ENCODE data around the gene MARCKSL1. TPM values are rescaled to one million over a fixed set of nuclear protein-coding genes. Genes with fewer than 3 reads are reported as not detected.

The MARCKSL1 gene
- total and polyA plus RNA-seq, 4 donors: 13.0 to 29.5 (median 18.4) TPM

DNA sequence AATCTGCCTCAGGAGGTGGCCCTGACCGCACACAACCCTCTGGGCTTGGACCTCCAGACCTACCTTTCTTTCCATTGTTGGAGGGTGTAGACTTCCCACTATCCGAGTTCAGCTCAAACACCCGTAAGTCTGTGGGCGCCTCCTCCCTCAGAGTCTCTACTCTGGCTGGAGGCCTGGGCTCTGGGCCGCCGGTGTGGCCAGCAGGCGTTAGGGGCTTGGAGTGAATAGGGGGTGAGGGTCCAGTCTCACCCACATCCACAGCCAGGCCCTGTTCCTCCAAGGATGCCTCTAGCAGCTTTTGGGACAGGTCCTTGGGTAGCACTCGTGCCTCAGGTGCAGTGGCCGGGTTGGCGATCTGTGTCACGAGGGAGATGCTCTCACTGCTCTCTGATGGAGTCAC lies 40.2 kb upstream of the MARCKSL1 start (continued):
- TF ChIP-seq, protein P1, sequence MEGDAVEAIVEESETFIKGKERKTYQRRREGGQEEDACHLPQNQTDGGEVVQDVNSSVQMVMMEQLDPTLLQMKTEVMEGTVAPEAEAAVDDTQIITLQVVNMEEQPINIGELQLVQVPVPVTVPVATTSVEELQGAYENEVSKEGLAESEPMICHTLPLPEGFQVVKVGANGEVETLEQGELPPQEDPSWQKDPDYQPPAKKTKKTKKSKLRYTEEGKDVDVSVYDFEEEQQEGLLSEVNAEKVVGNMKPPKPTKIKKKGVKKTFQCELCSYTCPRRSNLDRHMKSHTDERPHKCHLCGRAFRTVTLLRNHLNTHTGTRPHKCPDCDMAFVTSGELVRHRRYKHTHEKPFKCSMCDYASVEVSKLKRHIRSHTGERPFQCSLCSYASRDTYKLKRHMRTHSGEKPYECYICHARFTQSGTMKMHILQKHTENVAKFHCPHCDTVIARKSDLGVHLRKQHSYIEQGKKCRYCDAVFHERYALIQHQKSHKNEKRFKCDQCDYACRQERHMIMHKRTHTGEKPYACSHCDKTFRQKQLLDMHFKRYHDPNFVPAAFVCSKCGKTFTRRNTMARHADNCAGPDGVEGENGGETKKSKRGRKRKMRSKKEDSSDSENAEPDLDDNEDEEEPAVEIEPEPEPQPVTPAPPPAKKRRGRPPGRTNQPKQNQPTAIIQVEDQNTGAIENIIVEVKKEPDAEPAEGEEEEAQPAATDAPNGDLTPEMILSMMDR (IDR thresholded peaks at IDR 0.05; ENCODE audit: low read depth, low read length, missing input control): no peak
- no peak for TF ChIP-seq TAF1 (conservative IDR thresholded peaks at IDR 0.05)

DNA sequence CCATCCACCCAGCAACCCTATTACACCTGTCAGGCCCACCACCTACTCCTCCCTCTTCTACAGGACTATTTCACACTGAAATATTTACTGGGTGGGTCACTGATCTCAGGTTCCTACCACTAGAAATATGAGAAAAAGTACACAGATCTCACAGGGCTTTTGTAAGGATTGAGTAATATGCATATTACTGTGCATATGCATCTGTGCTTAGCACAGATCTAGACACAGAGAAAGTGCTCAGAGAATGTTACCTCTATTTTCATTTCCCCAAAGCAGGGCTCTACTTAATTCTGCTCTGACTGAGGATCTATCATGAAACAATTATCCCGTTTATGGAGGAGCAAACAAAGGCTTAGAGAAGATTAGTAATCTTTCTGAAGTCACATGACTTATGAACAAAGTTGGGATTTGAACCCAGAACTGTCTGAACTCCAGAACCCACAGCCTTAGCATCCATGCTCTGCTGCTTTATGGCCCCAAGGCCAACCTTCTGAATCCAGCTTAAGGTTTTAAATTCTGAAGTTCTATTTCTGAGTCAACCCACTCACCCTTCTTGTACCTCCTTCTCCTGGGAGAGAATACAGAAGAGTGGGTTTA lies 38.1 kb upstream of the MARCKSL1 start:
- DNase-seq (ENCODE audit: low spot score): no peak
- WGBS: 64% methylated on average over 1 of the region's 1 CpG
- Histone ChIP-seq H3K4me3 (ENCODE audit: low read depth in 1 of 3, low read length in 3 of 3) (no peak overlapping the region), H3K36me3 (ENCODE audit: control insufficient read depth in 4 of 4, insufficient read depth in 3 of 4, low read depth in 1 of 4, low read length in 3 of 4) (peaks cover 7 to 83% (median 66%) of the 10 kb centered on the region in 4 donors), H3K9ac (ENCODE audit: low read depth in 1 of 2, low read length in 2 of 2) (no peak overlapping the region), H3K27ac (ENCODE audit: low read depth in 1 of 2, low read length in 2 of 2) (no peak overlapping the region), H3K27me3 (ENCODE audit: control insufficient read depth in 4 of 4, insufficient read depth in 4 of 4, low read length in 3 of 4) (no peaks in the 10 kb centered on the region), H3K4me1 (ENCODE audit: control insufficient read depth in 4 of 4, insufficient read depth in 4 of 4, low read length in 3 of 4) (no peaks in the 10 kb centered on the region), H3K9me3 (ENCODE audit: control insufficient read depth in 4 of 4, low read length in 3 of 4) (no peaks in the 10 kb centered on the region)
- TF ChIP-seq RAD21 (IDR thresholded peaks at IDR 0.05) (no peak), HNF4A (conservative IDR thresholded peaks at IDR 0.05) (no peak), GABPA (IDR thresholded peaks at IDR 0.05 in 1 of 2, conservative IDR thresholded peaks at IDR 0.05 in 1 of 2) (no peak), SP1 (IDR thresholded peaks at IDR 0.05) (no peak), HNF4G (IDR thresholded peaks at IDR 0.05) (no peak), NR2F2 (IDR thresholded peaks at IDR 0.05) (no peak)
- TF ChIP-seq, protein P2, sequence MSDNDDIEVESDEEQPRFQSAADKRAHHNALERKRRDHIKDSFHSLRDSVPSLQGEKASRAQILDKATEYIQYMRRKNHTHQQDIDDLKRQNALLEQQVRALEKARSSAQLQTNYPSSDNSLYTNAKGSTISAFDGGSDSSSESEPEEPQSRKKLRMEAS (IDR thresholded peaks at IDR 0.05): no peak

DNA sequence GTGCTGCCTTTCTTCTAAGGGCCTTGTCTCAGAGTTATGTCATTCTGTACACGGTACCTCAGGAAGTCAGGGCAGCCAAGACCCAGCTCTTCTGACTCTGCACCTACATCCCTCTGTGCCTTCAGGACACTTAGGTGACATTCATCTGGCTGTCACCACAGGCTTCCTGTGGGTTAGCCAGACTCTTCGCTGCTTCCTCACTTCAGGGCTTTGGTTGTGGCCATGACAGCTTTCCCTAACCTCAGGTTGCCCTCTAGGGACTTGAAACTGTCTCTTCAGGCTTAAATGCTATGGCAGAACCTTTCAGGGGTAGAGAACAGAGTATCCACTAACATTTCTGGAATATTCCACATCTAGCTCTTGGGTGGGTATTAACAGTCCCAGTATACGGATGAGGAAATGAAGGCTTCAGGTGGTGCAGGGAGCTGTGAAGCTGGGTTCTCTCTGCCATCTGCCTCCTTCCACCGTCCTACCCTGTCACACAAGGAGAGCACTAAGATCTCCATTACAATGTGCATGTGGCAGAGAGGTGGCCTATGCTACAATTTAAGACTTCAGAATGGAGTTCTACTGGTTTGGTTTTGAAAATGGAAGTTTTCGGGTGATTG lies 36.2 kb upstream of the MARCKSL1 start:
- TF ChIP-seq RXRA (IDR thresholded peaks at IDR 0.05) (no peak), NR2F2 (IDR thresholded peaks at IDR 0.05) (no peak), JUND (IDR thresholded peaks at IDR 0.05) (no peak), HNF4G (IDR thresholded peaks at IDR 0.05) (no peak), SP1 (IDR thresholded peaks at IDR 0.05) (no peak), FOXA1 (IDR thresholded peaks at IDR 0.05) (no peak), HNF4A (conservative IDR thresholded peaks at IDR 0.05) (no peak), EGR1 (IDR thresholded peaks at IDR 0.05; ENCODE audit: low read depth in 2 of 2) (no peak), RAD21 (IDR thresholded peaks at IDR 0.05) (peak; percentile 50 to 67)
- TF ChIP-seq, protein P3, sequence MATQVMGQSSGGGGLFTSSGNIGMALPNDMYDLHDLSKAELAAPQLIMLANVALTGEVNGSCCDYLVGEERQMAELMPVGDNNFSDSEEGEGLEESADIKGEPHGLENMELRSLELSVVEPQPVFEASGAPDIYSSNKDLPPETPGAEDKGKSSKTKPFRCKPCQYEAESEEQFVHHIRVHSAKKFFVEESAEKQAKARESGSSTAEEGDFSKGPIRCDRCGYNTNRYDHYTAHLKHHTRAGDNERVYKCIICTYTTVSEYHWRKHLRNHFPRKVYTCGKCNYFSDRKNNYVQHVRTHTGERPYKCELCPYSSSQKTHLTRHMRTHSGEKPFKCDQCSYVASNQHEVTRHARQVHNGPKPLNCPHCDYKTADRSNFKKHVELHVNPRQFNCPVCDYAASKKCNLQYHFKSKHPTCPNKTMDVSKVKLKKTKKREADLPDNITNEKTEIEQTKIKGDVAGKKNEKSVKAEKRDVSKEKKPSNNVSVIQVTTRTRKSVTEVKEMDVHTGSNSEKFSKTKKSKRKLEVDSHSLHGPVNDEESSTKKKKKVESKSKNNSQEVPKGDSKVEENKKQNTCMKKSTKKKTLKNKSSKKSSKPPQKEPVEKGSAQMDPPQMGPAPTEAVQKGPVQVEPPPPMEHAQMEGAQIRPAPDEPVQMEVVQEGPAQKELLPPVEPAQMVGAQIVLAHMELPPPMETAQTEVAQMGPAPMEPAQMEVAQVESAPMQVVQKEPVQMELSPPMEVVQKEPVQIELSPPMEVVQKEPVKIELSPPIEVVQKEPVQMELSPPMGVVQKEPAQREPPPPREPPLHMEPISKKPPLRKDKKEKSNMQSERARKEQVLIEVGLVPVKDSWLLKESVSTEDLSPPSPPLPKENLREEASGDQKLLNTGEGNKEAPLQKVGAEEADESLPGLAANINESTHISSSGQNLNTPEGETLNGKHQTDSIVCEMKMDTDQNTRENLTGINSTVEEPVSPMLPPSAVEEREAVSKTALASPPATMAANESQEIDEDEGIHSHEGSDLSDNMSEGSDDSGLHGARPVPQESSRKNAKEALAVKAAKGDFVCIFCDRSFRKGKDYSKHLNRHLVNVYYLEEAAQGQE (IDR thresholded peaks at IDR 0.05): no peak
- TF ChIP-seq, protein P1 (IDR thresholded peaks at IDR 0.05; ENCODE audit: low read depth, low read length, missing input control): peak; percentile 9
- TF ChIP-seq, protein P4, sequence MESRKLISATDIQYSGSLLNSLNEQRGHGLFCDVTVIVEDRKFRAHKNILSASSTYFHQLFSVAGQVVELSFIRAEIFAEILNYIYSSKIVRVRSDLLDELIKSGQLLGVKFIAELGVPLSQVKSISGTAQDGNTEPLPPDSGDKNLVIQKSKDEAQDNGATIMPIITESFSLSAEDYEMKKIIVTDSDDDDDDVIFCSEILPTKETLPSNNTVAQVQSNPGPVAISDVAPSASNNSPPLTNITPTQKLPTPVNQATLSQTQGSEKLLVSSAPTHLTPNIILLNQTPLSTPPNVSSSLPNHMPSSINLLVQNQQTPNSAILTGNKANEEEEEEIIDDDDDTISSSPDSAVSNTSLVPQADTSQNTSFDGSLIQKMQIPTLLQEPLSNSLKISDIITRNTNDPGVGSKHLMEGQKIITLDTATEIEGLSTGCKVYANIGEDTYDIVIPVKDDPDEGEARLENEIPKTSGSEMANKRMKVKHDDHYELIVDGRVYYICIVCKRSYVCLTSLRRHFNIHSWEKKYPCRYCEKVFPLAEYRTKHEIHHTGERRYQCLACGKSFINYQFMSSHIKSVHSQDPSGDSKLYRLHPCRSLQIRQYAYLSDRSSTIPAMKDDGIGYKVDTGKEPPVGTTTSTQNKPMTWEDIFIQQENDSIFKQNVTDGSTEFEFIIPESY (IDR thresholded peaks at IDR 0.05): no peak
- peaks cover 13 to 82% (median 62%) of the 10 kb centered on the region in 4 donors for H3K36me3 ChIP-seq (ENCODE audit: control insufficient read depth in 4 of 4, insufficient read depth in 3 of 4, low read depth in 1 of 4, low read length in 3 of 4)
- no peaks in the 10 kb centered on the region for H3K4me1 ChIP-seq (ENCODE audit: control insufficient read depth in 4 of 4, insufficient read depth in 4 of 4, low read length in 3 of 4)
- DNase-seq (ENCODE audit: low spot score): no peak
- H3K4me3 ChIP-seq (ENCODE audit: low read depth in 1 of 3, low read length in 3 of 3): no peak overlapping the region
- no peak overlapping the region for H3K9ac ChIP-seq (ENCODE audit: low read depth in 1 of 2, low read length in 2 of 2)
- WGBS: 86% methylated on average over 5 of the region's 5 CpGs
- no peaks in the 10 kb centered on the region for H3K9me3 ChIP-seq (ENCODE audit: control insufficient read depth in 4 of 4, low read length in 3 of 4)
- H3K27ac ChIP-seq (ENCODE audit: low read depth in 1 of 2, low read length in 2 of 2): no peak overlapping the region
- no peaks in the 10 kb centered on the region for H3K27me3 ChIP-seq (ENCODE audit: control insufficient read depth in 4 of 4, insufficient read depth in 4 of 4, low read length in 3 of 4)

Measured in liver (tissue), 9 donors.